AG10803 (cell line): ENCODE measurements around the gene WDR91.

Experiments
- DNase-seq: peaks from one replicate; pipeline ENCODE4 v3.0.0; 2010; ENCODE audit warnings: low read depth
- H3K4me3 ChIP-seq: 2 replicates; pipeline ENCODE4 v1.5.1; 2011; ENCODE audit warnings: mild to moderate bottlenecking, low read length, control low read depth
- CTCF ChIP-seq: conservative IDR thresholded peaks from 2 replicates; pipeline ENCODE4 v1.5.1; 2011; ENCODE audit warnings: mild to moderate bottlenecking, low read length, control low read depth, inconsistent platforms

WDR91 gene

GRCh38 chr7:135165862-135166261 is 45.5 kb downstream of the WDR91 start:
- no peak for TF ChIP-seq CTCF
- no peak overlapping the region for H3K4me3 ChIP-seq
- no peak for DNase-seq

GRCh38 chr7:135164357-135165061 is 46.8 kb downstream of the WDR91 start:
- TF ChIP-seq CTCF = no peak
- H3K4me3 ChIP-seq = no peak overlapping the region
- DNase-seq = no peak

GRCh38 chr7:135162382-135163001 is 48.8 kb downstream of the WDR91 start:
- H3K4me3 ChIP-seq = no peak overlapping the region
- DNase-seq = no peak
- no peak for TF ChIP-seq CTCF

GRCh38 chr7:135161669-135162068 is 49.7 kb downstream of the WDR91 start:
- TF ChIP-seq CTCF = no peak
- no peak overlapping the region for H3K4me3 ChIP-seq
- no peak for DNase-seq

- no peak for DNase-seq
- H3K4me3 ChIP-seq = no peak overlapping the region
- no peak for TF ChIP-seq CTCF
Measured at GRCh38 chr7:135160858-135161653, 50.3 kb downstream of the WDR91 start.

- DNase-seq = no peak
- no peak overlapping the region for H3K4me3 ChIP-seq
- no peak for TF ChIP-seq CTCF
Measured at GRCh38 chr7:135160098-135160857, 51.0 kb downstream of the WDR91 start.
